Spleen (tissue), 7 donors: Measurements from ENCODE around the gene OCIAD1.

Source experiments
- POLR2A ChIP-seq, 3 donors: fragments of 450-650 bp; IDR thresholded peaks; one replicate each; pipeline ENCODE4 v1.5.1; 2017; ENCODE audit warnings: antibody characterized with exemption in 3 of 3, mild to moderate bottlenecking in 1 of 3
- POLR2AphosphoS5 ChIP-seq, 3 donors: sonication (generic); formaldehyde crosslinking; IDR thresholded peaks; one replicate each; pipeline ENCODE4 v1.5.1; 2017; ENCODE audit warnings: antibody characterized with exemption in 3 of 3
- TF ChIP-seq, protein P1 (sequence below), 11 experiments: fragments of 200-600 bp in 7 of 11; fragments of 450-650 bp in 4 of 11; sonication (generic) in 4 of 11; IDR thresholded peaks in 8 of 11; conservative IDR thresholded peaks in 3 of 11; 1 replicate in 7 of 11; 2 replicates in 4 of 11; pipeline versions ENCODE4 v1.4.0 to v1.8.0; 2016 to 2021; ENCODE audit warnings: antibody characterized with exemption in 11 of 11, inconsistent platforms in 4 of 11, mild to moderate bottlenecking in 1 of 11
- donor health status: DM: no; HTN: no; CAD: no; lungs with moderate emphysema.
- donor health status: DM: no; HTN: no; CAD: no.
- donor health status: DM: no; HTN: no; CAD: no.

DNA sequence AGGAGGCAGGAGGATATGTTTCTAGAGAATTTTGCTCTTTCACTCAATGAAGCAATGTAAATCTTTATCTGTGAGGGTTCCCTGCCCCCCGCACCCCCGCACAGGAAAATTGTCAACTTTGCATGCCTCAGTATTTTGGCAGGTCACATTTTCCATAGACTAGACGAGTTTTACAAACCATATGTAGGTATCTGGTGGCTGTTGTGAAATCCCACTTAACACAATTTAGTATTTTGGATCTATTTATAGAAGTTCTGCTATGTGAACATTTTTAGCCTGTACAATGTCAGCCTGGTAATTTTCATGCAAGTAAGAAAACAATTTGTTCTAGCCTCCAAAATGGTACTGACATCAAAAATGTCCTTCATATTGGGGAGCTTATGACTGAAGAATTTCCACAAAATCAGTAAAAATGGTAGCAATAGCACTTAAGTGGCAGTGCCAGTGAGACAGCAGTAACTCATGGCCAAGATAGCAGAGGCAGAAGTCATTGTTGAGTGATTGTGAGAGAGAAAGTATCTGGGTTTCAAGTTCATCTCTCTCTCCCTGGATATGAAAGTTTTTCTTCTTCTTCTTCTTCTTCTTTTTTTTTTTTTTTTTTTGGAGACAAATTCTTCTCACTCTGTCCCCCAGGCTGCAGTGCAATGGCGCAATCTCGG, 38.4 kb upstream of the OCIAD1 start:
- TF ChIP-seq, protein P1, sequence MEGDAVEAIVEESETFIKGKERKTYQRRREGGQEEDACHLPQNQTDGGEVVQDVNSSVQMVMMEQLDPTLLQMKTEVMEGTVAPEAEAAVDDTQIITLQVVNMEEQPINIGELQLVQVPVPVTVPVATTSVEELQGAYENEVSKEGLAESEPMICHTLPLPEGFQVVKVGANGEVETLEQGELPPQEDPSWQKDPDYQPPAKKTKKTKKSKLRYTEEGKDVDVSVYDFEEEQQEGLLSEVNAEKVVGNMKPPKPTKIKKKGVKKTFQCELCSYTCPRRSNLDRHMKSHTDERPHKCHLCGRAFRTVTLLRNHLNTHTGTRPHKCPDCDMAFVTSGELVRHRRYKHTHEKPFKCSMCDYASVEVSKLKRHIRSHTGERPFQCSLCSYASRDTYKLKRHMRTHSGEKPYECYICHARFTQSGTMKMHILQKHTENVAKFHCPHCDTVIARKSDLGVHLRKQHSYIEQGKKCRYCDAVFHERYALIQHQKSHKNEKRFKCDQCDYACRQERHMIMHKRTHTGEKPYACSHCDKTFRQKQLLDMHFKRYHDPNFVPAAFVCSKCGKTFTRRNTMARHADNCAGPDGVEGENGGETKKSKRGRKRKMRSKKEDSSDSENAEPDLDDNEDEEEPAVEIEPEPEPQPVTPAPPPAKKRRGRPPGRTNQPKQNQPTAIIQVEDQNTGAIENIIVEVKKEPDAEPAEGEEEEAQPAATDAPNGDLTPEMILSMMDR (IDR thresholded peaks at IDR 0.05 in 8 of 11, conservative IDR thresholded peaks at IDR 0.05 in 3 of 11): no peak
- TF ChIP-seq POLR2A (IDR thresholded peaks at IDR 0.05) (no peak), POLR2AphosphoS5 (IDR thresholded peaks at IDR 0.05) (no peak)
